GM23338 (cell line): ENCODE measurements around the gene NET1. TPM values are rescaled to one million over a fixed set of nuclear protein-coding genes. Genes with fewer than 3 reads are reported as not detected.

ENCODE experiments used
- ATAC-seq: fragments of 200-7000 bp; cut with Tn5 transposase; 3 replicates; pipeline ENCODE4 v1.9.1; 2020
- DNase-seq: peaks from one replicate; pipeline ENCODE4 v3.0.0-alpha.2; 2015; ENCODE audit warnings: low spot score
- H2AFZ ChIP-seq: fragments of 200-600 bp; sonication (generic); 2 replicates; pipeline ENCODE4 v1.8.0; 2016; ENCODE audit warnings: antibody characterized with exemption, mild to moderate bottlenecking, moderate library complexity
- H3F3A ChIP-seq: fragments of 200-600 bp; sonication (generic); replicated peaks from 2 replicates; pipeline ENCODE4 v1.8.0; 2017; ENCODE audit warnings: antibody characterized with exemption, mixed run types, low read depth
- H3K27ac ChIP-seq: fragments of 200-600 bp; sonication (generic); 2 replicates; pipeline ENCODE4 v1.6.1; 2016; ENCODE audit warnings: low read depth
- H3K27me3 ChIP-seq: fragments of 200-600 bp; sonication (generic); 2 replicates; pipeline ENCODE4 v1.8.0; 2016; ENCODE audit warnings: mild to moderate bottlenecking, mixed run types, moderate library complexity; ENCODE audit not compliant: insufficient read depth
- H3K36me3 ChIP-seq: fragments of 200-600 bp; sonication (generic); 2 replicates; pipeline ENCODE4 v1.8.0; 2016; ENCODE audit warnings: mild to moderate bottlenecking; ENCODE audit not compliant: insufficient read depth
- H3K4me1 ChIP-seq: fragments of 200-600 bp; sonication (generic); 2 replicates; pipeline ENCODE4 v1.8.0; 2016; ENCODE audit warnings: mild to moderate bottlenecking, moderate library complexity; ENCODE audit not compliant: insufficient read depth
- H3K4me2 ChIP-seq: fragments of 200-600 bp; sonication (generic); 2 replicates; pipeline ENCODE4 v1.7.1; 2017; ENCODE audit warnings: mixed run types
- H3K4me3 ChIP-seq: fragments of 200-600 bp; sonication (generic); 2 replicates; pipeline ENCODE4 v1.6.1; 2016; ENCODE audit warnings: mixed run types
- H3K79me2 ChIP-seq: fragments of 200-600 bp; sonication (generic); replicated peaks from 2 replicates; pipeline ENCODE4 v1.8.0; 2017; ENCODE audit warnings: mild to moderate bottlenecking; ENCODE audit not compliant: insufficient read depth
- H3K9me2 ChIP-seq: fragments of 200-600 bp; sonication (generic); 2 replicates; pipeline ENCODE4 v1.8.0; 2017; ENCODE audit not compliant: insufficient read depth
- H4K20me1 ChIP-seq: fragments of 200-600 bp; sonication (generic); replicated peaks from 2 replicates; pipeline ENCODE4 v1.8.0; 2017; ENCODE audit warnings: mild to moderate bottlenecking; ENCODE audit not compliant: insufficient read depth
- H3K27ac Mint-ChIP-seq: 2 replicates; pipeline ENCODE4 v1.8.0; 2020; ENCODE audit warnings: inconsistent platforms, mild to moderate bottlenecking, moderate library complexity, mixed read lengths
- H3K27me3 Mint-ChIP-seq: 3 replicates; pipeline ENCODE4 v1.8.0; 2022; ENCODE audit warnings: low read depth, mild to moderate bottlenecking, moderate library complexity, mixed read lengths, inconsistent platforms; ENCODE audit not compliant: insufficient read depth, poor library complexity
- H3K36me3 Mint-ChIP-seq: 3 replicates; pipeline ENCODE4 v1.8.0; 2021; ENCODE audit warnings: low read depth, mild to moderate bottlenecking, inconsistent platforms, moderate library complexity, mixed read lengths
- H3K4me1 Mint-ChIP-seq: 3 replicates; pipeline ENCODE4 v1.8.0; 2020; ENCODE audit warnings: mild to moderate bottlenecking, inconsistent platforms, mixed read lengths
- H3K4me3 Mint-ChIP-seq: 3 replicates; pipeline ENCODE4 v1.8.0; 2021; ENCODE audit warnings: moderate library complexity, mild to moderate bottlenecking, inconsistent platforms, mixed read lengths
- H3K9me3 Mint-ChIP-seq: 3 replicates; pipeline ENCODE4 v1.8.0; 2020; ENCODE audit warnings: moderate library complexity, mild to moderate bottlenecking, inconsistent platforms, mixed read lengths
- CREB1 ChIP-seq: fragments of 250-450 bp; sonication (Bioruptor Pico); IDR thresholded peaks from 2 replicates; pipeline ENCODE4 v1.5.0; 2020; ENCODE audit warnings: low read depth, mild to moderate bottlenecking, moderate library complexity
- EZH2 ChIP-seq: fragments of 200-600 bp; sonication (generic); IDR thresholded peaks from one replicate; pipeline ENCODE4 v1.8.0; 2017; ENCODE audit warnings: antibody characterized with exemption, mild to moderate bottlenecking, low read depth; ENCODE audit not compliant: unreplicated experiment
- EZH2phosphoT487 ChIP-seq: fragments of 200-600 bp; sonication (generic); IDR thresholded peaks from one replicate; pipeline ENCODE4 v1.8.1; 2018; ENCODE audit warnings: antibody characterized with exemption; ENCODE audit not compliant: unreplicated experiment
- JUNB ChIP-seq: IDR thresholded peaks from one replicate; pipeline ENCODE4 v1.6.1; 2016; ENCODE audit warnings: antibody characterized with exemption; ENCODE audit not compliant: unreplicated experiment
- NANOG ChIP-seq: IDR thresholded peaks from 2 replicates; pipeline ENCODE4 v1.6.1; 2016; ENCODE audit warnings: antibody characterized with exemption, borderline replicate concordance
- POLR2AphosphoS5 ChIP-seq: IDR thresholded peaks from 2 replicates; pipeline ENCODE4 v1.6.1; 2016; ENCODE audit warnings: antibody characterized with exemption, low read depth
- REST ChIP-seq: IDR thresholded peaks from one replicate; pipeline ENCODE4 v1.6.1; 2018; ENCODE audit warnings: antibody characterized with exemption; ENCODE audit not compliant: unreplicated experiment
- STAT1 ChIP-seq: IDR thresholded peaks from one replicate; pipeline ENCODE4 v1.6.1; 2016; ENCODE audit warnings: antibody characterized with exemption; ENCODE audit not compliant: unreplicated experiment
- ZNF114 ChIP-seq: fragments of 250-450 bp; sonication (Bioruptor Pico); IDR thresholded peaks from 2 replicates; pipeline ENCODE4 v1.5.0; 2020; ENCODE audit warnings: mild to moderate bottlenecking, moderate library complexity
- ZNF331 ChIP-seq: fragments of 250-450 bp; sonication (Bioruptor Pico); IDR thresholded peaks from 2 replicates; pipeline ENCODE4 v1.5.0; 2020; ENCODE audit warnings: low read depth, mild to moderate bottlenecking, moderate library complexity
- polyA plus RNA-seq: library from polyadenylated mRNA; unstranded; fragments of >200 nt; fragmentation: Nextera tagmentation; extraction: Ambion mirVana; gene quantifications from 2 replicates; pipeline ENCODE4 v1.2.1, GENCODE V29; 2016
- total RNA-seq: library from RNA; depleted of rRNA; stranded (reverse); fragments of >200 nt; shearing (Covaris generic); gene quantifications from 2 replicates; pipeline ENCODE4 v1.2.3, GENCODE V29; 2014
- TF ChIP-seq, protein P1 (sequence below), 2 experiments: fragments of 200-600 bp in 1 of 2; sonication (generic) in 1 of 2; conservative IDR thresholded peaks; 2 replicates each; pipeline versions ENCODE4 v1.5.1 to v1.6.1; 2016 to 2017; ENCODE audit warnings: antibody characterized with exemption in 2 of 2, low read depth in 2 of 2, mild to moderate bottlenecking in 2 of 2, moderate library complexity in 1 of 2
- TF ChIP-seq, protein P2 (sequence below): fragments of 250-450 bp; sonication (Bioruptor Pico); IDR thresholded peaks from 2 replicates; pipeline ENCODE4 v1.5.0; 2020; ENCODE audit warnings: mild to moderate bottlenecking, moderate library complexity
- TF ChIP-seq, protein P3 (sequence below): IDR thresholded peaks from 2 replicates; pipeline ENCODE4 v1.6.1; 2016; ENCODE audit warnings: antibody characterized with exemption

NET1 gene
- total and polyA plus RNA-seq, 2 experiments from 2014 or later: 47.9 to 93.9 TPM

GRCh38 chr10:5424751-5425150, 12.4 kb downstream of the NET1 start:
- Histone ChIP-seq H2AFZ (no peak overlapping the region), H3K9me2 (no peaks in the 10 kb centered on the region), H4K20me1 (no peaks in the 10 kb centered on the region), H3F3A (no peaks in the 10 kb centered on the region), H3K4me2 (peak overlapping the region; percentile 31), H3K4me1 (peaks cover 28% of the 10 kb centered on the region), H3K79me2 (peaks cover 79% of the 10 kb centered on the region), H3K4me3 (no peak overlapping the region), H3K27me3 (no peaks in the 10 kb centered on the region), H3K27ac (no peak overlapping the region), H3K36me3 (peaks cover 9% of the 10 kb centered on the region; the same call in 1 of the 2 replicates)
- no peak for TF ChIP-seq CREB1
- TF ChIP-seq ZNF114 (CRISPR knock-in tag): no peak
- no peak for TF ChIP-seq NANOG
- no peak for TF ChIP-seq REST
- TF ChIP-seq EZH2: no peak
- TF ChIP-seq JUNB: no peak
- TF ChIP-seq, protein P1, sequence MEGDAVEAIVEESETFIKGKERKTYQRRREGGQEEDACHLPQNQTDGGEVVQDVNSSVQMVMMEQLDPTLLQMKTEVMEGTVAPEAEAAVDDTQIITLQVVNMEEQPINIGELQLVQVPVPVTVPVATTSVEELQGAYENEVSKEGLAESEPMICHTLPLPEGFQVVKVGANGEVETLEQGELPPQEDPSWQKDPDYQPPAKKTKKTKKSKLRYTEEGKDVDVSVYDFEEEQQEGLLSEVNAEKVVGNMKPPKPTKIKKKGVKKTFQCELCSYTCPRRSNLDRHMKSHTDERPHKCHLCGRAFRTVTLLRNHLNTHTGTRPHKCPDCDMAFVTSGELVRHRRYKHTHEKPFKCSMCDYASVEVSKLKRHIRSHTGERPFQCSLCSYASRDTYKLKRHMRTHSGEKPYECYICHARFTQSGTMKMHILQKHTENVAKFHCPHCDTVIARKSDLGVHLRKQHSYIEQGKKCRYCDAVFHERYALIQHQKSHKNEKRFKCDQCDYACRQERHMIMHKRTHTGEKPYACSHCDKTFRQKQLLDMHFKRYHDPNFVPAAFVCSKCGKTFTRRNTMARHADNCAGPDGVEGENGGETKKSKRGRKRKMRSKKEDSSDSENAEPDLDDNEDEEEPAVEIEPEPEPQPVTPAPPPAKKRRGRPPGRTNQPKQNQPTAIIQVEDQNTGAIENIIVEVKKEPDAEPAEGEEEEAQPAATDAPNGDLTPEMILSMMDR (conservative IDR thresholded peaks at IDR 0.05; ENCODE audit: low read depth in 2 of 2): no peak
- TF ChIP-seq, protein P2, sequence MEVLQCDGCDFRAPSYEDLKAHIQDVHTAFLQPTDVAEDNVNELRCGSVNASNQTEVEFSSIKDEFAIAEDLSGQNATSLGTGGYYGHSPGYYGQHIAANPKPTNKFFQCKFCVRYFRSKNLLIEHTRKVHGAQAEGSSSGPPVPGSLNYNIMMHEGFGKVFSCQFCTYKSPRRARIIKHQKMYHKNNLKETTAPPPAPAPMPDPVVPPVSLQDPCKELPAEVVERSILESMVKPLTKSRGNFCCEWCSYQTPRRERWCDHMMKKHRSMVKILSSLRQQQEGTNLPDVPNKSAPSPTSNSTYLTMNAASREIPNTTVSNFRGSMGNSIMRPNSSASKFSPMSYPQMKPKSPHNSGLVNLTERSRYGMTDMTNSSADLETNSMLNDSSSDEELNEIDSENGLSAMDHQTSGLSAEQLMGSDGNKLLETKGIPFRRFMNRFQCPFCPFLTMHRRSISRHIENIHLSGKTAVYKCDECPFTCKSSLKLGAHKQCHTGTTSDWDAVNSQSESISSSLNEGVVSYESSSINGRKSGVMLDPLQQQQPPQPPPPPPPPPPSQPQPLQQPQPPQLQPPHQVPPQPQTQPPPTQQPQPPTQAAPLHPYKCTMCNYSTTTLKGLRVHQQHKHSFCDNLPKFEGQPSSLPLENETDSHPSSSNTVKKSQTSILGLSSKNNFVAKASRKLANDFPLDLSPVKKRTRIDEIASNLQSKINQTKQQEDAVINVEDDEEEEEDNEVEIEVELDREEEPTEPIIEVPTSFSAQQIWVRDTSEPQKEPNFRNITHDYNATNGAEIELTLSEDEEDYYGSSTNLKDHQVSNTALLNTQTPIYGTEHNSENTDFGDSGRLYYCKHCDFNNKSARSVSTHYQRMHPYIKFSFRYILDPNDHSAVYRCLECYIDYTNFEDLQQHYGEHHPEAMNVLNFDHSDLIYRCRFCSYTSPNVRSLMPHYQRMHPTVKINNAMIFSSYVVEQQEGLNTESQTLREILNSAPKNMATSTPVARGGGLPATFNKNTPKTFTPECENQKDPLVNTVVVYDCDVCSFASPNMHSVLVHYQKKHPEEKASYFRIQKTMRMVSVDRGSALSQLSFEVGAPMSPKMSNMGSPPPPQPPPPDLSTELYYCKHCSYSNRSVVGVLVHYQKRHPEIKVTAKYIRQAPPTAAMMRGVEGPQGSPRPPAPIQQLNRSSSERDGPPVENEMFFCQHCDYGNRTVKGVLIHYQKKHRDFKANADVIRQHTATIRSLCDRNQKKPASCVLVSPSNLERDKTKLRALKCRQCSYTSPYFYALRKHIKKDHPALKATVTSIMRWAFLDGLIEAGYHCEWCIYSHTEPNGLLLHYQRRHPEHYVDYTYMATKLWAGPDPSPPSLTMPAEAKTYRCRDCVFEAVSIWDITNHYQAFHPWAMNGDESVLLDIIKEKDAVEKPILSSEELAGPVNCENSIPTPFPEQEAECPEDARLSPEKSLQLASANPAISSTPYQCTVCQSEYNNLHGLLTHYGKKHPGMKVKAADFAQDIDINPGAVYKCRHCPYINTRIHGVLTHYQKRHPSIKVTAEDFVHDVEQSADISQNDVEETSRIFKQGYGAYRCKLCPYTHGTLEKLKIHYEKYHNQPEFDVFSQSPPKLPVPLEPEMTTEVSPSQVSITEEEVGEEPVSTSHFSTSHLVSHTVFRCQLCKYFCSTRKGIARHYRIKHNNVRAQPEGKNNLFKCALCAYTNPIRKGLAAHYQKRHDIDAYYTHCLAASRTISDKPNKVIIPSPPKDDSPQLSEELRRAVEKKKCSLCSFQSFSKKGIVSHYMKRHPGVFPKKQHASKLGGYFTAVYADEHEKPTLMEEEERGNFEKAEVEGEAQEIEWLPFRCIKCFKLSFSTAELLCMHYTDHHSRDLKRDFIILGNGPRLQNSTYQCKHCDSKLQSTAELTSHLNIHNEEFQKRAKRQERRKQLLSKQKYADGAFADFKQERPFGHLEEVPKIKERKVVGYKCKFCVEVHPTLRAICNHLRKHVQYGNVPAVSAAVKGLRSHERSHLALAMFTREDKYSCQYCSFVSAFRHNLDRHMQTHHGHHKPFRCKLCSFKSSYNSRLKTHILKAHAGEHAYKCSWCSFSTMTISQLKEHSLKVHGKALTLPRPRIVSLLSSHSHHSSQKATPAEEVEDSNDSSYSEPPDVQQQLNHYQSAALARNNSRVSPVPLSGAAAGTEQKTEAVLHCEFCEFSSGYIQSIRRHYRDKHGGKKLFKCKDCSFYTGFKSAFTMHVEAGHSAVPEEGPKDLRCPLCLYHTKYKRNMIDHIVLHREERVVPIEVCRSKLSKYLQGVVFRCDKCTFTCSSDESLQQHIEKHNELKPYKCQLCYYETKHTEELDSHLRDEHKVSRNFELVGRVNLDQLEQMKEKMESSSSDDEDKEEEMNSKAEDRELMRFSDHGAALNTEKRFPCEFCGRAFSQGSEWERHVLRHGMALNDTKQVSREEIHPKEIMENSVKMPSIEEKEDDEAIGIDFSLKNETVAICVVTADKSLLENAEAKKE (CRISPR knock-in tag): no peak
- no peak for TF ChIP-seq STAT1
- TF ChIP-seq EZH2phosphoT487: no peak
- TF ChIP-seq ZNF331: no peak
- TF ChIP-seq, protein P3, sequence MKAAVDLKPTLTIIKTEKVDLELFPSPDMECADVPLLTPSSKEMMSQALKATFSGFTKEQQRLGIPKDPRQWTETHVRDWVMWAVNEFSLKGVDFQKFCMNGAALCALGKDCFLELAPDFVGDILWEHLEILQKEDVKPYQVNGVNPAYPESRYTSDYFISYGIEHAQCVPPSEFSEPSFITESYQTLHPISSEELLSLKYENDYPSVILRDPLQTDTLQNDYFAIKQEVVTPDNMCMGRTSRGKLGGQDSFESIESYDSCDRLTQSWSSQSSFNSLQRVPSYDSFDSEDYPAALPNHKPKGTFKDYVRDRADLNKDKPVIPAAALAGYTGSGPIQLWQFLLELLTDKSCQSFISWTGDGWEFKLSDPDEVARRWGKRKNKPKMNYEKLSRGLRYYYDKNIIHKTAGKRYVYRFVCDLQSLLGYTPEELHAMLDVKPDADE: no peak
- TF ChIP-seq POLR2AphosphoS5: no peak
- Mint-ChIP-seq H3K9me3 (no peaks in the 10 kb centered on the region), H3K27ac (peak overlapping the region; percentile 45; the same call in 1 of the 2 replicates), H3K4me1 (peaks cover 40% of the 10 kb centered on the region), H3K36me3 (peaks cover 23% of the 10 kb centered on the region), H3K4me3 (no peak overlapping the region), H3K27me3 (no peaks in the 10 kb centered on the region)
- DNase-seq (peak; percentile 28), ATAC-seq (peak; percentile 55; the same call in 2 of the 3 replicates)
